Medulla oblongata (tissue), 1 donor: ENCODE measurements around the gene TTC39B.
A peak's percentile ranks its signal among the peaks of the same experiment; 100 is the strongest.

ENCODE experiments used
- DNase-seq: peaks from one replicate; pipeline ENCODE4 v3.0.0-alpha.2; 2015; ENCODE audit errors: extremely low spot score

TTC39B gene

DNA sequence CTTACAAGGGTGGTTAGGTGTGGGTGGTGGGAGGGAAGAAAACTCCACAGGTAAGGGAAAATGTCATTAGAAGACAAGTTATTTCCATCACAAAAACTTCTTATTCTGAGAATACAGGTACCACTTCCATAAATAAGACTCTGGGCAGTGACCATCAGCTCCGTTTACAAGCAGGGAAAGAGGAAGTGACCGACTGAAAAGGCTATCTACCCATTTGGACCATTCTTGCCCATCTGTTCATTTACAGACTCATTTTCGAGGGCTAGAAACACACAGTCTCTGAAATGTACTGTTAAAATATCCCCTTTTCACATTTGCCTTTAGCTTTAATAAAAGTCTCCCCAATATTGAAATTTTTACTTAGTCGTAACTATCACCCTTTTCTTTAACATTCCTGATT, 79.5 kb downstream of the TTC39B start:
- DNase-seq = no peak

DNA sequence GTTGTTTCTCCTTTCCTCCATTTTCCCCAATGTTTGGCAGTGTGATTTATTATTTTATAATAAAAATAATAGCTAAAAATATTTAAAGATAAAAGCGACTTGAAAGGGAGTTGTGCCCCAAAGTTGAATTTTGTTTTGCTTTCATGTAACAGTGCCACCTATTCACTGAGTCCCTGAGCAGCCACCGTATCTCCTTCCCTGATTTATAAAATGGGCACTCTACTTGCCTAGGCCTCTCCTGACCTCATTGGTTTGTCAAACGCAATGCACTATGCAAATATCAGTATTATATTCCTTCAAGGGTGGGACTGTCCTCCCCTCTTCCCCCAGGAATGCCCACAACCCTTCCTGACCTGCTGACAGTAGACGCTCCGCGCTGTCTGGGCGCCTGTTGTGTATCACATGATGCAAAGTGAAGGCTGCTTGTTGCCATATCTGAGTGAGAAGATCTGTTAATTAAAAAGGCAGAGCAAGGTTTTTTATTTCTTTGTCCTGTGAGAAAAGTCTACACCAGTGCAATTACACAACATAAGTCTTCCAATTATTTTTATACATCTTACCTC, 81.4 kb downstream of the TTC39B start:
- no peak for DNase-seq

DNA sequence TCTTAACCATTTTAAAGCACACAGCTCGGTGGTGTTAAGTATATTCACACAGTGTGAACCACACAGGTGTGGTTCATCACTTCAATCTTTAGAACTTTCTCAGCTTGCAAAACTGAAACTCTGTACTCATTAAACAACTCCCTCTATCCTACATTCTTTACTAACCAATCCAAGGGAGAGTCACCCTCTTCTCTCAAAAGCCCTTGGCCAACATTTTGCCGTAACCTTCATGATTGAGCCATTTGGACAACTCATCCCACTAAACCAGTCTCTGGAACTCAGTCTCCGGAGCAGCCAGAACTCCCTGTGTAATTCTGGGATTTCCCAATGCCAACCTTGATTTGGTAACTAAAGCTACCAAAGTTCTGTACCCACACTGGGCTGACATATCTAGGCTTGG, 84.7 kb downstream of the TTC39B start:
- no peak for DNase-seq

DNA sequence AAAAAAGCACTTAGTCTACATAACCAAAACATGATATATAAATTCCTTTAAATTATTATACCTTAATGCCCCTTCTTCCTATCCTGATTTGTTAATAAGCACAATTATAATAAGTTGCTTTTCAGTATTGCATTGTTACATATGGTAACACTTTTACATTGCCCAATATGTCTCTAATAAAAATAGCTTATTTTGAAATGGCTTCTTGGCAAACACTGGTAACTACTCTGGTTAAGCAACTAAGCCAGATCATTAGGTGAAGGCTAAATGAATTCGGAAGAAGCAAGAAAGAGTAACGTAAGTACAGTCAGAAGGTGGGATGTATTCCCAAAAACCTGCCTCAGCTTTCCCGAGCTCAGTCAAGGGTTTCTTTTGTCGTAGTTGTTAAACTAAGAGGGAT, 85.3 kb downstream of the TTC39B start:
- no peak for DNase-seq

DNA sequence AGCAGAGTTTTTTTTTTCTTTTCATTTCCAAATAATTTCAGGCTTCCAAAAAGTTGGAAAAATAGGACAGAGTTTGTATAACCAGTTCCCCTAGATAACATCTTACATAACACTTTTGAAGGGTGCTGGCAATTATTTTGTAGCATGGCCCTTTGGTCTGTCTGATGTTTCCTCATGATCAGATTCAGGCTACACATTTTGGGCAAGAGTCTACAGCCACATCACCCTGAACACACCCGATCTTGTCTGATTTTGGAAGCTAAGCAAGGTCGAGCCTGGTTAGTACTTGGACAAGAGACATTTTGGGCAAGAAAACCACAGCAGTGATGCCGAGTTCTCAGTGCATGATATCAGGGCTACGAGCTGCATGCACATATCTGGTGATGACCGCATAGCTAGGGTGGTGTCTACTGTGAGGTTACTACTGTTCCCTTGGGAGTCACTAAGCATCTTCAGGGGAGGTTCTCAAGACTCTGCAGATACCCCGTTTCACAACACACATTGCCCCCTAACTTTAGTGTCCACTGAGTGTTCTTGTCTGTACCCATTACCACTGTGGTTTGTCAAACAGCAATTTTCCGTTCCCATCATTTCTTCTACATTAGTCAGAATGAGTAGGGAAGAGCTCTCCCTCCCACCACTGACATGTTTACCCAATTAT, 86.2 kb downstream of the TTC39B start:
- DNase-seq = no peak

DNA sequence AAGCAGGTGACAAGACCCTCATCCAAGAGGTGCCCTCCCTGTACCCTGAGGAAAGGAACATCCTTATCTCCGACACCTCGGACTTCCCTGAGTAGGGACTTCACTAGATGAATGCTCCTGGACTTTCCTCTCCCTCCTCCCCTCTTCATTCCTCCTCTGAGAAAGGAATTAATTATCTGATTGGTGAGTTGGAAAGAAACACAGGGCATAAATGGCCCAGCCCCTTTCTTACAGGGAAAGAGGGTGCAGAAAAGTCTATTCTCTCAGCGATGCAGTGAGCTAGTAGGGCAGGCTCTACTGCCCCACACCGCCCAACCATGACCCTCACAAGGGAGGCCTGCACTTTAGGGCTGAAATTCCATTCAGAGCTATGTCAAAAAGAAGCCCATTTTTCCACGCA, 87.5 kb downstream of the TTC39B start:
- DNase-seq = no peak

DNA sequence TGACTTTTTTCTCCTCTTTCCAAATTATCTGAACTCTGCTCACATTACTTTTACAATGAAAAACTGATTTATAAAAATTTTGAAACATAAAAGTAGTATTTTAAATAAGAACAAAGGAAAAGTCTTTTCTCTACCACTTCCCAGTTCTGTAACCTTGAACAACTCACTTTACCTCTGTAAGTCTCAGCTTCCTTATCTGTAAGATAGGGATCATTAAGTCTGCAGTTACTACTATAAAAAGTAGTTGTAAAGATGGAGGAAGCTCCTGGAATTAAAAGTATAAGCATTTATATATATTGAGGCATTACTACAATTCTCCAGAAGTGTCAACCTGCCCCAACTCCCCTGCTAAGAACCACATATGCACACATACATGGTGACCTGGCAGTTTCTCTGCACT, 88.0 kb downstream of the TTC39B start:
- DNase-seq = no peak

DNA sequence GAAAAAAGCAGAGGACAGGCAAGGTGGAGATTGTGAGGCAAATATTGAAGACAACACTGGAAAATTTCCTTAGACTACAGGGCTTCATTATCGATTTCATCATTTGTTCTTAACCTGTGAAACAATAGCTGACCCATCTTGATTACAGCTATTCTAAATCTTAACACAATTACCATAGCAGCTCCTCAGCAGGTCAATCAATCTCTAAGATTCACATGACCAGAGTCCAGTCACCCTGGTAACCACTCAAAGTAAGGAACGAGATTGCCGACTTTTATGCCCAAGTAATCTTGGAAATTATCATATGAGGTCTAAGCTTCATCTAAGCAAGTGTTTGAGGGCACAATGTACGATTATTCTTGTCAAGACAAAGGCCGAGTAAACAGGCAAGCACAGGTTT, 93.8 kb downstream of the TTC39B start:
- DNase-seq = no peak

DNA sequence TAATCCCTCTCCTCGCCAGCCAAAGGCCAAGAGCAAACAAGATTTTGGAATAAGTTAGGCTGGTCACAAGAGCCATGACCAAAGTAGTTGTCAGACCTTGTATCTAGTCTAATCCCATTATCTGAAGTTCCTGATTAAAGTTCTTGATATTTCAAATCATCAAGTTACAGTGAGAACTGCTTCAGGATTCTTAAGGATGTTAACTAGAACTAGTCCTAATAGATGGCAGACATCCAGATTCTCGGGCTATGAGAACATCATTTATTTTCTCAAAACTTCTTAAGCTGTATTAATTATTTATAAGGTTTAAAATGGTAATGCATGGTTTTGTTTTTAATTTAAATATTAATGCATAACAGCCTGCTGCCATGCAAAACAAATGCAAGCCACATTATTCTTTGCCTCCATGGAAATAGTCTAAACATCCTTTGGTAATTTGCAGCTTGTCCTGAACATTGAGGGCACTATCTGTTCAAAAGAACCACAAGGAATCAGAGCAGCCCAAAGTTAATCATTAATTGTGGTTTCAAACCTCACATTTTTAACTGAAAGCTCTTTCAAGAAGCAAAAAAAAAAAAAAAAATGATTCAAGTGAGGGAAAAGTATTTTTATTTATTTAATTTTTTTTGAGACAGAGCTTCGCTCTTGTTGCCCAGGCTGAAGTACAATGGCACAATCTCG, 95.1 kb downstream of the TTC39B start:
- peak; percentile 10 for DNase-seq

DNA sequence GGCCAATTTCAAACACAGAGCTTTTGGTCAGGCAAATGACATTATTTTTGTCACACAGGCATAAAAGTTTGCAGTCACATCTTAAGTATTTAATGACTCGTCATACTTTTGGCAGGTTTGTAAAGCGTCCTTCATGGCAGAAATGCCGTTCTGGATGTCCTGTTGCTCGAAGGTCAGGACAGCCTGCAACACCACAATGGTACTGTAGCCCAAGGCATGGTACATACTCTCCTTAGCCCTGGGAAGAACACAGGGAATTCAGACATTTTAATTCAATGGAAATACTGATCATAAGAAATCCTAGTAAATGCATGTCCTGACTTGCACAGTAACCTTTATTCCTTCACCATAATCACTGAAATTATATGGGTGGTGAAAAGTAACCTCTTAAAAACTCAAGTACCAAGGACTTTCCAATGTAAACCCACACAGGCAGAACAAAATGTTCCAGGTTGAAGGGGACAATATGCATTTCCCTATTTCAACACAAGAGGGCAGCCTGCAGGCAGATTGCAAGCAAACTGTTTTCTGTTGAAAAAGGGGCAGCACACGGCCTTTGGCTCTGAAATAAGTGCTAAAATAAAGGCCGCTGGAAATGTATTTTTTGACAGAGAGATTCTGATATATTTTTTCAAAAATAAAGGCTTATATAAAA, 95.7 kb downstream of the TTC39B start:
- DNase-seq = peak; percentile 88

DNA sequence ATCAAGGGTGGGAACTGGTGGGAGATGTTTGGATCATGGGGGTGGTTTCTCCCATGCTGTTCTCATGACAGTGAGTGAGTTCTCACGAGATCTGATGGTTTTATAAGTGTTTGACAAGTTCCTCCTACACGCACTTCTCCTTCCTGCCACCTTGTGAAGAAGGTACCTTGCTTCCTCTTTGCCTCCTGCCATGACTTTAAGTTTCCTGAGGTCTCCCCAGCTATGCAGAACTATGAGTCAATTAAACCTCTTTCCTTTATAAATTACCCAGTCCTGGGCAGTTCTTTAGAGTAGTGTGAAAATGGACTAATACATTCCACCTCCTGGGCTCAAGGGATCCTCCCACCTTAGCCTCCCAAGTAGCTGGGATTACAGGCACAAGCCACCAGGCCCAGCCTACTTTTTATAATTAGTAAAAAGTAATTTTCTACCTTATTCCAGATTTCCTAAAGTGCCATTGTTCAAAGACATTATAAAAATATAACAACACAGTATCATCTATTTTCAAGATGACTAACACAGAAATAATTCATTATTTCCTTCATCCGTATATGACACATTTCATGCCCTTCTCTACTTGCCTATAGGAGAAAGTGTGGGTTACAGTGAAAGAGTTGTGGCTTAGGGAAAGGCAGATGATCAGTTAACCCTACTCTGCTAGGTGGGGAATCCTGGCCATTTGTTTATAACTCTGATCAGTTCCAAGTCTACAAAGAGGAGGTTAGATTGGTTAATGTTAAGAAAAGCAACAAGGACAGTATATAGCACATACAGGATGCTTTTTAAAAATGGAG, 99.9 kb downstream of the TTC39B start:
- DNase-seq = no peak

DNA sequence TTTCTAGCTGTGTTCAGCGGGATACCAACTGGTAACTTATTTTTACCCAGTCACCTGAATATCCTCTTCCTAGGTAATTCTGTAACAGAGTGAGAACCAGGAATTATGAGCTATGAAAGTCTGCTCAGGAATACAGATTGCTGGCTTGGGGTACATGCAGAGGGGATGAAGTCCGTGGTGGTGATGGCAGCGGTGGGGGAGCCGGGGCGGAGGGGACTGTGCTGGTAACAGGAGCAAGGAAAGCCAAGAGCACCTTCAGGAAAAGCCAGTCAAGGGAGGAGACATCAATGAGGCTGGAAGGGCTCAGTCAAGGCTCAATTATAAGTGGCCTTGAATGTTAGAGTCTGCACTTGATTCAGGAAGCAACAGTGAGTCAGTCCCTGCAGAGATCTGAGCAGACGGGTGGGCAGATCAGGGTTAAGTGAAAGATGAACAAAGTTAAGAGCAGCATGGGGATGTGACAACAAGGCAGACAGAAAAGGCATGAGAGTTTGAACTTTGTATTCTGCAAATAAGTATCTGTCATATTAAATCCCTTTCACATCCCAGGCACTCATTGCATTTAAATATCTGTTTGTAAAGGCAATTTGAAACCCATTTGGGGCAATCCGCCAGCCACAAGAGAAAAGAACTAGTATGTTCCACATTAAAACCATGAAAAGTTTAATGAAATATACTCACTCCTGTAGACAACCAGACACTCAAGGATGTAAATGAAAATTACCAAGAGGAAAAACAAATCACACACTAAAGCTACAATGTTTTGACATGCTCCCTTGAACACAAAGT, 101.2 kb downstream of the TTC39B start:
- DNase-seq = no peak

DNA sequence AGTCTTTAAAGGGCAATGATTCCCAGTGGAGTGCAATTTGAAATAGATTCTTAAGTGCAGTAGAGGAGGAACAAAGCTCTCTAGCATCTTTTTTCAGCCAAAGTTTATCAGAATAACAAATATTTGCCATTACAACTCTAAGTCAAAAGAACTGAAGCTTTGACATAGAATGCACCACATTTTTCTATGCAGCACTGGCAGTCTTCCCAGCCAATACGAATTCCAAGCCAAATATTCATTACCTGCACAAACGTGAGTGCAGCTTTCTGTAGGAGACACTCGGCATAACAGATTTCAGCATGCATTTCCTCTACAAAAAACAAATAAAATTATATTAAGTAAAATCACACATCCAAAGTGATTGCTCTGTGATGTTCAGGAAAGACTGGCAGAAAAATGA, 103.4 kb downstream of the TTC39B start:
- no peak for DNase-seq

DNA sequence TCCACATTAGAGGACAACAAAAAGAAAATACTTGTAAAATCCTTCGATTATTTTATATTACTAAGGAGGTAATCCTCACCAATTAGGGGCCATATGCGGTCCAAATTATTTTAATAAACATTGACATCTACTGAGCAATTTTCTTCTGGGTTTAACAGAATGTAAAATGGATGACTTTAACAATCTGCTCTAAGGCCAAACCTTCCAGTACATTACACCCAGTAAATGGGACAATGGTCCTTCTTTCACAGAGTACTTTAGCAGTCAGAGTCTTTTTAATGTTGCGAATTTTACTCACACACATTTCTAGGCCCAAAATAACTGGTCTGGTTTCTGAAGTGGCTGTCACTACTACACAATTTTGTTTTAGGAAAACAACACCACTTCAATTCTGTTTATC, 106.9 kb downstream of the TTC39B start:
- peak; percentile 32 for DNase-seq

DNA sequence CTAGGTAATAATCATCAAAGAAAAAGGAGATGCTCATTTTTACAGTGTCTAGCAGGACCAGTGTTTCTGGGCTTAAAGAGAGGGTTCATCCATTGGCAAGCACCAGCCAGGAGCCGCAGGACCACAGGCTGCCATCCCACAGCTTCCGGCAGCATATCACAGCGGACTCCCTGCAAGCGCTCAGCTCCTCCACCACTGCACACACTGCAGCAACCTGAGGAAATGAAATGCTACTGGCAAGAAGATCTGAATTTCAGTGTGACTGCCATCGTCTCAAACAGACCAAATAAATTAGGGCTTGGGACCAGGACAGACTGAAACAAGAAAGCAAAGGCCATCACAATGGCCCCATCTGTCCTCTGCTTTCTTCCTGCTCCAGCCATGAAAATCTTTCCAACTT, 114.2 kb downstream of the TTC39B start:
- DNase-seq = no peak

DNA sequence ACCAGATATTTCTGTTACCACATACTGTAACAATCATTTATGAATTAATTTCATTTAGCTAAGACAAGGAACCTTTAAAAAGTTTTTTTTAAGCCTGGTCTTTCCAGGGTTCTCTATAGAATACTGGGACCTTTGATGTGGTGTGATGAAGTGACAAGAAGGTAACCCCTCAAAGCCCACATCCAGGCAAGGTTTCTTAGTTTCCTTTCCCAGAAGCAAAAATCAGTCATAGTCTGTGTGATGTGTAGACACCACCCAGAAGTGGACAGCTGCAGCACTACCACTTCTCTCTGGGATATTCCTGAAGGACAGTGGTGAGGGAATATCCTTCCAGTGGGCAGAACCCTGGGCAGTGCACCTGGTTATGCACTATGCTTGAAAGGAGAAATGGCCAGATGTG, 115.6 kb downstream of the TTC39B start:
- no peak for DNase-seq

DNA sequence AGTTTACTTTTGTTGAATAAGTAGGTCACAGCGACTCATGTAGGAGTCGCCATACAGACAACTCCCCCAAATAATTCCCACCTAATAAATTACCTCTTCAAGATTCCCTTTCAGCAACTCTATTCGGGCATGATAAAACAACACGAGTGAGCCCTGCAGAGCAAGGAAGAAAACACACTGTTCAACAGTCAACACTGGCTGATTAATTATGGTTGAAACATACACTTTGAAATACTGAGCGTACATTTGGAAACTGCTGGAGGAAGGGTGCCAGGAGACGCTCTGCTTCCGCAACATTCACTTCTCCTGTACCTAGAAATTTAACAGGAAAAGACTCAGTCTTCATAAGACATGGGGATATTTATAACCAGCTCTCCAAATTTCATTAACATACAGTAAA, 117.5 kb downstream of the TTC39B start:
- no peak for DNase-seq

DNA sequence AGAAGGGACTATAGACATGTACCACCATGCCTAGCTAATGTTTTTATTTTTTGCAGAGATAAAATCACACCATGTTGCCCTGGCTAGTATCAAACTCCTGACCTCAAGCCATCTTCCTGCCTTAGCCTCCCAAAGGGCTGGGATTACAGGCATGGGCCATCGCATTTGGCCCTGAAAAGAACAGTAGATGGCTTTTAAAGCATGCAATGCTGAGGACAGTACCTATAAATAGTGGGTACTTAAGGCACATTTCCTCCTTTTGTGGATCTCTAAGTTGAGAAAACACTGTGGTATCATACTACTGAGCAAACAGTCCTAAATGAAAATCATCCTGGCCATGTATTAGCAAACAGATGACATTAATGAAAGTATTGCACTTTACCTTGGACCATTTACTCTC, 119.4 kb downstream of the TTC39B start:
- DNase-seq = no peak

DNA sequence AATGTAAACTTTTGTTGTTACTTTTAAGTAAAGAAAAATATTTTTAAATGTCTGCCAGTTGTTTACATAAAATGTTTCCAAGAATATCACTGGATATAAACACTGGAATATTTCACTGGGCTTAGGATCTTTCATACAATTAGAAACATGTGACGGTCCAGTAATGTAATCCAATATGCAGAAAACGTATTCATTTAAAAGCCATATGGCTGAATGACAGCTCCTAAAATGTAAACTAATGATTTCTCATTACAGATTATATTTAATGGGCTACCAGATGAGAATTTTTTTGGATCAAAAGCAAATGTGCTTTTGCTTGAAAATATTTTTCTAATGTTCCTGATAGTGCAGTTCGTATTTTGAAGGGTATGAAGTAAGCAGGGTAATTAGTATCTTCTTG, 124.3 kb downstream of the TTC39B start:
- DNase-seq = no peak

DNA sequence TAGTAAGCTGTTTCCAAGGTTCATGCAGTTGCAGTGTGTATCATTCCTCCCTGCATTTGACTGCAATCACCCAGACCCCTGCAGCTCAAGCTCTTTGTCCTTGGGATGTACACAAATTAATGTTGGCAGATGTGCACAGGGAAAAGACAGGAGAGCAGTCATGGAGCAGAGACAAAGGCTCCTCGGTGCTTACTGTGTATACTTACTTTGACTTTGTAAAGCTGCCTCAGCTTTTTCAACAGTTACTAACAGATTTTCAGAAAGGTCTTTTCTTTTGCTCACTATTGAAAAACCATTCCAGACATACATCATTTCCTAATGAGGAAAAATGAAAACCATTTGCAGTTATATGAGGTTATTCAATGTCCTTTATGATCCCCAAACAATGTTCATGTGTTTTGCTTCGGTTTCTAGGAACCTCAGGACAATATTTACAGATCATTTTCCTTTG, 124.9 kb downstream of the TTC39B start:
- DNase-seq = peak; percentile 15

DNA sequence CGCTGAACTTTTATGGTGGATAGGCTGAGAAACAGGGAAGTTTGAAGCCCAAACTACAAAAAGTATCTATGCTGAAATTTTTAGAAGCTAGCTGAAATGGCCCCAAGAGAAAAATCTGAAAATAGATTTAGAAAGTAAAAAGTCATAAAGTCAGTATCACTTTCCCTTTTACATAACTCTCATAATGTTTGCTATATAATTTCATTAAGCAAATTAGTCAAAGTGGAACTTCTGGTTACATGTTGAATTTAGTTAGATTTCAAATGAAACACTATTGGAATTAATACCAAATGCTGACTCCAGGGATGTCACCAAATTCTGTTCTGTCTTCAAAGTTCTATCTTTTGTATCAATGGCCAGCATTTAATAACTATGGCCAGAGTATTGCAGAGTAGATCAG, 126.9 kb downstream of the TTC39B start:
- DNase-seq = no peak
